GM18520 (cell line): ENCODE measurements around the gene CS.
A peak's percentile ranks its signal among the peaks of the same experiment; 100 is the strongest.

Experiments
- ATAC-seq: cut with Tn5 transposase; IDR thresholded peaks from one replicate; pipeline ENCODE4 v1.9.1; 2021; ENCODE audit not compliant: unreplicated experiment

Gene CS

DNA sequence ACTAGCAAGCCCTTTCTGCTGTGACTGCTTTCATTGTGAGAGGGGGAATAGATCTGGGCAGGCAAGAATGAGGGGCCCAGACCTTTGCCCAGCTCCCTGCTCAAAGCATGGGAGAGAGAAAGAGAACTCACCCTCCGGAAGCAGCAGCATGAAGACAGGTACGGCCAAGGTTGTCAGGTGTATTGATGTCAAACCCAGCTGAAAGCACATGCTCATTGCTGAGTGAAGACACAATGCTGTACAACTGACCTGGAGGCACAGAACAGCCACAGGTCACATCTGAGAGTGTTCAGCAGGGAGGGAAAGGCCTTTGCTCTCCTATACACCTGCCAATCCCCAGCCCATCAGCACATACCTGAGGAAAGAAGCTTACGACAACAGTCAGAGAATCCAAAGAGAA, 47.5 kb downstream of the CS start:
- no peak for ATAC-seq

DNA sequence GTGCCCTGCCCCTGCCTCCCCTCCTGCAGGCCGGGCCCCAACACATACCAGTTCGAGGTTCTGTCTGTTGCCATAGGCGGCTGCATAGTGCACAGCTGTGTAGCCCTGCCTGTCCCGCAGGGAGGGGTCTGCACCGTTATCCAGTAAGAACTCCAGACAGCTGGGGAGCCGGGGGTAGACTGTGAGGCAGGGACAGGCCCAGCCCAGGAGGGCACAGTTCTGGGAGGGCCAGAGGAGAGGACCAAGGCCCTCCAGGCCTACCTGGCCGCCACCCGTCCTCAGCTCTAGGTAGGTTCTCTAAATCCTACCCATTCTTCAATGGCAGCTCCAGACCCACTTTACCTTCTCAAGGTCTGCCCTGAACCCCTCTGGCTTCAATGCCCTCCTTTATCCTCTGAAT, 51.4 kb downstream of the CS start:
- ATAC-seq, result no peak

DNA sequence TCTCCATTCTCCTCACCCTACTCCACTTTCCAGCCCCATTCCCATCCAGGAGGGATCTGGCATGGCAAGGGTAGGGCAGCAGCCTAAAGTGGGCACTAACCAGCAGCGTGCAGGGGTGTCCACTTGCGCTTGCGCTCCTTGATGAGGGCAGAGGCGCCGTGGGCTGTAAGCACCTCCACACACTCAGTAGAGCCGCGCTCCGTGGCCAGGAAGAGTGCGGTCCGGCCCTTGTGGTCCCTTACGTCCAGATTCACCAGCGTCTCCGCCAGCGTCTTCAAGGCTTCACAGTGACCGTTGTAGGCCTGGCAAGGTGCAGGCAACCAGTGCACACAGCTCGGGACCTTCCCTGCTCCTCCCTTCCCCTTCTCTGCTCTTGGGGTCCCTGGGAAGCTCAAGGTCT, 52.2 kb downstream of the CS start:
- ATAC-seq, result no peak

DNA sequence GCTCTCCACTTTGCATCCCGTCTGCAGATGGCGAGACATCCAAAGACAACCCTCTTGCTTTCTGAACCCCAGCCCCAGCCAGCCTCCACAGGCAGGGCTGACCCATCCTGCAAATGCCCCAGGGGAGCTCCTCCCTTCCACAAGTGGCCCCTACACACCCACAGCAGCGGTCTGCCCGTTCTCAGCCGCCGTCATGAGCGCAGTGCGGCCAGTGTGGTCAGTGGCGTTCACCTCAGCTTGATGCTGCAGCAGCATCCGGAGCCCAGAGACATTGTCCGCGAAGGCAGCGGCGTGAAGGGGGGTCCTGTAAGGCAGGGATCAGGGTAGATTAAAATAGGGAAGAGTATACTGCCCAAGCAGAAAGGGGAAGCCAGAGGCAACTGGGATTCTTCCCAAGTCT, 55.6 kb downstream of the CS start:
- no peak for ATAC-seq

DNA sequence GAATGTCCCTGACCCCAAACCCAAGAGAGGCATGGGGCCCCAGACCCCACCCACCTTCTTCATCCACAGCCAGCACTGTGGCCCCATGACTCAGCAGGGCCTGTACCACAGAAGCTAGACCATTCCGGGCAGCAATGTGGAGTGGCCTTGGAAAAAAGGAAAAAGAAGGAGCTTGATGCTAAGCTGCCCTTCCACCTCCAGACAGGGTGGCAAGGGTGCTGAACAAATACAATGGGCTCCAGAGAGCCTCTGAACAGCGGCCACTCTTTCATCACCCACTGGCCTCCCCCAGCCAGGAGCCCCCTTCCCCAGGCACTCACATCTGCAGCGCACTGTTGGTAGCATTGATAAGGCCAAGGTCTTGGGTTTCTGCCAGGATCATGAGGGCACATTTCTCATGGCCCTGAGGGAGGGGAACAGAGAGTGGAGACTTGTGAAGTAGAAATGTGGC, 56.4 kb downstream of the CS start:
- ATAC-seq, result no peak

DNA sequence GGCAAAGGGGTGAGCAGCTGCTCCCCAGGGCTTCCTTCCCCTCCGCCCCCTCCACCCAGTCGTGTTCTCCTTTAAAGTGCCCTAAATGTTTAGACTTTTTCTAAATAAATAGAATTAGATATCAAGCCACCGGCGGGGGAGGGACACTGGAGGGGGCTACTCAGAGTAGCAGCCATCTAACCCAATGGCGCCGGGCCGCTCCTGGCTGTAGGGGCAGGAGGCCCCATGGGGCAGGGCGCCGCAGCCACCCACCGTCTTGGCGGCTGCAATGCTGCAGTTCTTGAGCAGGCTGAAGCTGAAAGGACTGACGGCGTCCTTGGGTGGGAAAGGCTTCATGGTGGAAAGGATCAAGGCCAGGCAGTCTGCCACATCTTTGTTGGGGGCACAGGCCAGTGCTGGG, 57.1 kb downstream of the CS start:
- ATAC-seq, result no peak

DNA sequence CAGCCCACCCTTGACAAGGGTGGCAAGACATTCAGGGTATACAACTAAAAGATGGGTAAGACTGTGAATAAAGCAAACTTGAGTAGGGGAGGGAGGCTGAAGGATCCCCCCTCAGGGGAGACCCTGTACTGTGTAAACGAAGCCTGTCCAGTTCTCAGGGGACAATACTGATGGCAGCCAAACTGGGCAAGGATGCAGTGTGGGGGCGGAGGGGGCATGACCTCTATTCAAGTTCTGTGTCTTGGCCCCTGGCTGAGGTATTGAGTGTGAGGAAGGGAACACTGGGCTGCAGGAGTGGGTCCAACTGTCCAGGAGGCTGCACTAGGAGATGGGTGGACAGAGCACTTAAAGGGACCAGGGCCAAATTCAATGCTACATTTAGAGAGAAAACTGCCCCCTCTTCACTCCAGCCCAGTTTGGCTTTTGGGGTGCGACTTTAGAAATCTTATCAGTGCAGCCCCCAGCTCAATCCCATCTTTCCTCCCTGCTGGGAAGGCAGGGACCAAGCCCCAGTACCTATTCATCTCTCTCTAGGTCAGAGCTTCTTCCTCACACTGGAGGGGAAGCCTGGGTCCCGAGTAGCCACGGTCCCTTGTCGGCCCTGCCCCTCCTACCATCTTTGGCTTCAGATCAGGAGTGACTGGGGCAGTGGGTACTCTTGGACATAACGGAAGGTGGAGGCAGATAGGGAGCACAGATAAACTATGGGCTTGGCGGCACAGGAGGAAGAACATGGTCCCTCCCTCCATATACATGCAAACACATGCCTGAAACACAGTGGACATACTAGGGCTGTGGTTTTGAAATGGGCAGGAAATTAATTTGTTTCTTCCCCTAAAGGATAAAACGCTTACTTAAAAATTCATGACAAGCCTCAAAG, 58.5 kb downstream of the CS start:
- no peak for ATAC-seq

DNA sequence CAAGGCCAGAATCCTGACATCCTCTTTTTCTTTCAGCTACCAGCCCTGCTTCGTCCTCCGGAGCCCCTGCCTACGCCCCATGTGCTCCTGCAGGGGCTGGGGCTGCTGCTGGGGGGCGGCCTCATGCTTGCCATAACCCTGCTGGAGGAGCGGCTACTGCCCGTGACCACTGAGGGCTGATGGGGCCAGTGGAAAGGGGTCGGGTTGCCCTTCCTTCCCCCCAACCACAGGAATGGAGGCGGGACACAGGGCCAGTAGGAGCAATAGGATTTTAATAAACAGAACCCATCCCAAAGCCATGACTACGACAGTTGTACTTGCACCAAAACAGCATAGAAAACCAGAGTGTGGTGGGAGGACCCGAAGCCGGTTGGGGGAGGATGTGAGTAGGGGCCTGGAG, 62.6 kb downstream of the CS start:
- no peak for ATAC-seq

DNA sequence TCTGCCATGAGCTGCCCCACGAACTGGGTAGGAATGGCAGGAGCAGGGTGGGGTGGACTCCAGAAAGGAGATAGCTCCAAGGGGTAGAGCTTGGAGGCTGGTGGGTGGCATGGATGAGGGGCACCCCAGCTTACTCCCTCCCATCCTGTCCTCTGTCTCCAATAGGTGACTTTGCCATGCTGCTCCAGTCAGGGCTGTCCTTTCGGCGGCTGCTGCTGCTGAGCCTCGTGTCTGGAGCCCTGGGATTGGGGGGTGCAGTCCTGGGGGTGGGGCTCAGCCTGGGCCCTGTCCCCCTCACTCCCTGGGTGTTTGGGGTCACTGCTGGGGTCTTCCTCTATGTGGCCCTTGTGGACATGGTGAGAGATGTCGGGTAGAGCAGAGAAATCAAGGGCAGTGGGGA, 63.1 kb downstream of the CS start:
- ATAC-seq, result no peak

DNA sequence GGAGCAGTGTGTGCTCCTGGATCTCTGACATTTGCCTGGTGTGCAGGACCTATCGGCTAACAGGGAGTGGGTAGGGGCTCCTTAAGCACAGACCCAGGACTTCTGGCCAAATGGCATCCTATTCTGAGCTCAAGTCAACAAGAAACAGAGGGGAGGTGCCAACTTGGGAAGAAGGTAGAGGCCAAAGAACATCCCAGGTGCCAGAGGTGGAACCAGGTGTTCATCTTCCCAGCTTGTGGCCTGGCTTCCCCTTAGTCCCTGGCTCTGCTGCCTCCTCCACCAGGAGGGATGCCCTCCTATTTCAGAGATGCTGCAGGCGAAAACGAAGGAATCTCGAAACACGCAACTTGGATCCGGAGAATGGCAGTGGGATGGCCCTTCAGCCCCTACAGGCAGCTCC, 64.0 kb downstream of the CS start:
- ATAC-seq, result no peak

DNA sequence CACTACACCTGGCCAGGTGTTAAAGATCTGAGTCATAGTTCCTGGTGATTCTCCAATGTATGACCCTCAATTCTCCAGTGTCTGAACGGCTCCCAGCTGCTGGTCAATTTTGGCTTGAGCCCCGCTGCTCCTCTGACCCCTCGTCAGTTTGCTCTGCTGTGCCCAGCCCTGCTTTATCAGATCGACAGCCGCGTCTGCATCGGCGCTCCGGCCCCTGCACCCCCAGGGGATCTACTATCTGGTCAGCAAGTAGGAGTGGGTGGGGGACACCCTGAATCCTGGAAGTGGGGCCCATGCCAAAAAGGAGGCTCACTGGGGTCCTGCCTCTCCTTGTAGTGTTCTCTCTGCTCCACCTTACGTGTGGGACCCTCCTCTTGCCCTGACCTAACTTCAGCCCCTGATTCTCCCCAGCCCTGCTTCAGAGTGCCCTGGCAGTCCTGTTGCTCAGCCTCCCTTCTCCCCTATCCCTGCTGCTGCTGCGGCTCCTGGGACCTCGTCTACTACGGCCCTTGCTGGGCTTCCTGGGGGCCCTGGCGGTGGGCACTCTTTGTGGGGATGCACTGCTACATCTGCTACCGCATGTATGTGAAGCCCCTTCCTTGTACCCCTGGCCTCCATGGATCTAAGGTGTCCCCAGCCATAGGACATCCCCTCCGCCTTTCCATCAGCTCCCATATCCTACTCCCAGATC, 65.2 kb downstream of the CS start:
- ATAC-seq, result no peak

DNA sequence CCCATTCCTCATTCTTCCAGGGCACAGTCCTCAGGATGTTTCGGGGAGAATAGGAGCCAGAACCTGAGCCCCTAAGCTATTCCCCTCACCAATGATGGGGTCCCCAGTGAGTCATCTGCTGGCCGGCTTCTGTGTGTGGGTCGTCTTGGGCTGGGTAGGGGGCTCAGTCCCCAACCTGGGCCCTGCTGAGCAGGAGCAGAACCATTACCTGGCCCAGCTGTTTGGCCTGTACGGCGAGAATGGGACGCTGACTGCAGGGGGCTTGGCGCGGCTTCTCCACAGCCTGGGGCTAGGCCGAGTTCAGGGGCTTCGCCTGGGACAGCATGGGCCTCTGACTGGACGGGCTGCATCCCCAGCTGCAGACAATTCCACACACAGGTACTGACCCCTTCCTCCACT, 68.9 kb downstream of the CS start:
- no peak for ATAC-seq

DNA sequence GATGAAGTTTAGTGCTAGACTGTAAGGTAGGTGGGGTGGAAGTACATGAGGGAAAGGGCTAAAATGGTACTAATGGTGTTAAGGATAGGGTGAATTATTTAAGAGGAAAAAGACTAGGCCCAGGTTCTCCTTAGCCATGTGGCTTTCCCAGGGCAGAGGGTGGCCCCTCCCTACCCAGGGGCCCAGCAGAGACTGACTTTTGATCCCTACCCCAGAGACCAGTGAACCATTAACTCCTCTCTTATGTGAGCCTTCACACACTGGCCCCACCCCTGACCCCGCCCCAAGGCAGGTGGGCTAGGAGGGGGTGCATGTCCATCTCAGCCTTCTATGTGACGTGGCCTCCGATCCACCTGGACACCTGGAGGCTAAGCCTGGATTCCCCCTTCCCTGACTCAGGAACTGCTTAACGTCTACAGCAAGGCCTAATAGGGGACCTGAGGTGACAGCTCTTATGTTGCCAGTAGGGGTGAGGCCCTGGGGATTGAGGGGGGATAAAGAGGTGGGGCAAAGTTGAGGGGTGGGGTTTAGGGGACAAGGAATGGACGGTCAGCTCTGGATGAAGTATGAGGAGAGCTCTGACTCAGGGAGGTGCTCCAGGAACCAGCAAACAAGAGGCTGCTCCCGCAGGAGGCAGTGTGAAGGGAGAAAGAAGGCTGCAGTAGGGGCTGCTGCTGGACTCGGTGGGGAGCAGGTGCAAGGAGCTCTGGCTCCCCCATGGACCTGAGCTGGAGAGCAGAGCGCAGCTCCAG, 69.5 kb downstream of the CS start:
- no peak for ATAC-seq

DNA sequence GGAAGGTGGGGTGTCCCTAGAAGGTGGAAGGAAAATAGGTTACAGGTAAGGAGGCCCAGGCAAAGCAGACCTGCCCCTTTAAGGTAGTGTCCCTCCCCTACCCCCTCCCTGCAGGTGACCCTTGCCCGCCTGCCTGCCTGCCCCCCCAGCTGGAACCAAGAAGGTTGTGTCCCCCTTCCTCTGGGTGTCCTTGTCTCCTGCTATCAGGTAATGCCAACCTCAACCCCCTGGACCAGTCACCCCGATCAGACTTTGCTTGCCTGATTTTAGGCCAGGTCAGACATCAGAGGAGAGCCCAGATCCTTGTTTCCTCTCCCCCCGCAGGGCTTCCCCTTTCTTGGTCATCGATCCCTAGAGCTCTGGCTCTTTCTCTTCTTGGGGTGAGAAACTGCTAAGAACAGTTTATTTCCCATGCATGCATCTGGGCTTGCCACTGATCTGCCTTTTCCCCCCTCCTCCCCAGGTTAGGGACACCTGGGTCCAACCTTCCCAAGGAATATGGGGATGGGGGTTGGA, 70.2 kb downstream of the CS start, which contains the start of gene SLC39A5:
Gene SLC39A5 (plus strand): TSS at position 136 of the 516 bp plus-strand sequence. CDS start 1,224 bp downstream, outside the sequence.
- no peak for ATAC-seq

DNA sequence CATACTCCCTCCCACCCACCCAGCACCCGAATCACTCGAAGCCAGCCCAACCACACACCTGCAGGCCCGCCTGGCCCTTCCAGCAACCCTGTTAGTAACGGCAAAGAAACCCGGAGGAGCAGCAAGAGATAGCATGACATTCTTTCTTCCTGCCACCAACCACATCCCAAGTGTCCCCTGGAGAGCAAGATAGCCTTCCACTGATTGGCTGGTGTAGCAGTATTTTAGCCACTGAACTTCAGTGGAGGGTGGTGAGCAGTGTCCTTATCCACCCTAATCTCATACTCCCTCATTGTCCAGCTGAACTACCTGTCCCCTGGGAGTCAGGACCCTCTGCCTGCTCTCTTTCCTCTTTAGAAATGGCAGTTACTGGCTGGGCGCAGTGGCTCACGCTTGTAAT, 71.0 kb downstream of the CS start:
- ATAC-seq, result no peak

DNA sequence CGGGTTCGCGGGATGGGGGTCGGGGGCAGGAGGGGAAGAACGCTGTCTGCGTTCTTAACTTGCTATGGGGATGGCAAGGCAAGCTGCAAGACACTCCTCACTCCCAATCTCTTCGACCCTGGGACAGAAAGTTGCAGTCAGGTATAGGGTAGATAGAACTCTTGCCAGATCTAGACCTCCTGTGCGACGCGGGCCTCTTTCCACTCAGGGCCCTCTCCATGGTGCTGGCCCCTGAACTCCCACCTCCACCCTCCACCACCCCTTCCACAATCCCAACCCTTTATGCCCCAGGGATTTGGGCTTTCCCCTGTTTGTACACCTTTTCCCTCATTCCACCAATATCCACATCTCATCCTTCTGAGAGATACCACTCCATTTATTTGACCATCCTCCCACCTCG, 75.2 kb downstream of the CS start:
- ATAC-seq, result no peak

DNA sequence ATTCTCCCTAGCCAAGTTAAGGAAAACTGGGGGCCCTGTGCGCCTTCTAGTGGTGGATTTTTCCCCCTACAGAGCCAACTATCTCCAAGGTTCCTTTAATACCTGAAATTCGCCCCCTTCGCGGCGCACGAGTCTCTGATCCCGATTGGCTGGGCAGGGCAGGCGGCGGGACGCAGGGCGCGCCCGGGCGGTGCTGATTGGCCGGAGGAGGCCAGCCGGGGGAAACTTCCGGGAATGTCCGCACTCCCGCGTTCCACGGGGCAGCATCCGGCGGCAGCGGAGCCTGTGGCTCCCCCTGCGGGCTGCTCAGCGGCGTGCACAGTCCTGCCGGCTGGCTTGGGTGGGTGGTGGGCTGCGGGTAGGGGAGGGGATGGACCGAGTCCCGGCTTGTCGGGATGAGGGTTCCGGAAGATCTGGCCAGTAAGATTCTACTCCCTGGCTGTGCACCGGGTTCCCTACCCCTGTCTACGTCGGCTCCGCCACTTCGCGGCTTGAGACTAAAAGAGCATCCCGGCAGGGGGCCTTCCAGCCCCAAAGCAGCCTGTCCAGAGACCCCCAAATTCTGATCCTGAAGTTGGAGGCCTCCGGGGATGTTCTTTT, 75.9 kb downstream of the CS start, which contains the start of gene NABP2:
Gene NABP2 (plus strand): TSS at position 241 of the 600 bp plus-strand sequence. CDS start 515 bp downstream, outside the sequence.
- ATAC-seq, result peak; percentile 72

DNA sequence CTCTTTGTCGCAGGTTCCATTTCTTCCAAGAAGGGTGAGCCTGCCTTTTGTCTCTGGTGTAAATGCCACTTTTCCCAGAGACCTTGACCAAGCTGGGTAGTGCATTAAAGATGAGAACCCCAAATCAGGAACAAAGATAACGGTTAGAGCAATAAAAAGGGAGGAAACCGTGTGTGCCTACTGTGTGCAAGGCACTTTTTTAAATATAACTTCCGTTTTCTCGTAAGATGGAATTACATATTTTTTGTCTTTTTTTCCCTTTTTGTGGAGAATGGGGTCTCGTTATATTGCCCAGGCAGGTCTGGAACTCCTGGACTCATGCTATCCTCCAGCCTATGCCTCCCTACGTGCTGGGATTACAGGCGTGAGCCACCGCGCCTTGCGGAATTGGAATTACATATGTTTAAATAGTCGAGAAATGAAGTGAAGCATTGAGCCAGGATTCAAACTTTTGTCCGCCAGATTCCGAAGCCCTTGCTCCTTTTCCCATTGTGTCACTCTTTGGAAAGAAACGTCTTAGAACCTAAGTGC, 76.5 kb downstream of the CS start:
- ATAC-seq, result no peak

DNA sequence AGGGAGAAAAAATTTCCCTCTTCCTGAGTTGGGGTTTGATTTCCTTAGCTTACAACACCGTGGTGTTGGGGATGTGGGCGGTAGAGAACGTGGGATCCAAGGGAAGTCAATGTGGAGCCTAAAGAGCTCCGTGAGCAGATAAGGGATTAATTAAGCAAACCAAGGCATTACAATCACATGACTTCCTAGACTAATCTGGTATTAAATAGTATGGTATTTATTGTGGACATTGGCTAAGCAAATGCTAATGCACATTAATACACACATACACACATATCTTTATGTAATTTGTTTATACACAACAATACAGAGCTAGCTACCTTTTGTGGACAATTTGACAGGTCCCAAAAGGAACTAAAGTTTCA, 77.6 kb downstream of the CS start:
- ATAC-seq, result no peak

DNA sequence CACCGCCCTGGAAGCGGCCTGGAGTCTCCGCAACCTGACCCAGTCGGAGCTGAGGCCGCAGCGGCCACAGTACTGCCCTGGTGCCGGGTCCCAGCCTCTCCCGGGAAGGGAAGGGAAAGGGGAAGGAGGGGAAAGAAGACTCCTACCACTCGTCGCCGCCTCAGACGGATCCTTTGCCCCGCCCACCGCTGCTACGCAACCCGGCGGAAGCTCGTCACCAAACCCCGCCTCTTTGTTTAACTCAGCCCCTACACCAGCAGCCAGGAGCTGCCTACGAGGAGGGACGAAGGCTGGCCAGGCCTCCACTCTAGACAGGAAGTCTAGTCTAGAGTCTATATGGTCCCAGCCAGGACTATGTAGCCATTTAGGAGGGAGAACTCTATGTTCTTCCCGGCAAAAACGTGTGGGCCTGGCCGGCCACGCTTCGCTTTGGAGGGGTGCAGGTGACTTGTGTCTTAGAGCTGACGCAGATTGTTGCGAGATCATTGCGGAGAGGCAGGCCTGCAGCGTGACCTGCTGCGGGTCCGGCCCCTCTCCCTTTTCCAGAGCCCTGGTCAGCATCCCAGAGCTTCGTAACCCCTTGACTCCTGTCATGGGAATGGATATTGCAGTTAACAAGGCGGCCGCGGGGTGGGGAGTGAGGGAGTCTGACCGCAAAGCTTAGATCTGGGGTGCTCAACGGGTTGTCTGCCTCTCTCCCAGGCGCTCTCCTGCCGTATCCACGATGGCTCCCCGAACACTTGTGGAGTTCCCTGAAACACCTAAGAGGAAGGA, 78.2 kb downstream of the CS start, which contains the start of gene RNF41:
Gene RNF41 (minus strand): TSS at position 166 of the 774 bp plus-strand sequence. CDS start 7,875 bp downstream, outside the sequence.
- peak; percentile 82 for ATAC-seq
